IPS-NIHi7 (cell line): ENCODE results near the gene SUFU.

Experiments used
- DNase-seq: peaks from one replicate; pipeline ENCODE4 v3.0.0; 2012; ENCODE audit warnings: mixed read lengths; ENCODE audit errors: extremely low spot score

SUFU gene

GRCh38 chr10:102549549-102549948, 45.8 kb downstream of the SUFU start:
- no peak for DNase-seq

GRCh38 chr10:102550636-102551210, 47.0 kb downstream of the SUFU start:
- DNase-seq, result no peak

GRCh38 chr10:102552533-102552932, 48.8 kb downstream of the SUFU start:
- no peak for DNase-seq

- no peak for DNase-seq
Observed at GRCh38 chr10:102553771-102554170, 50.0 kb downstream of the SUFU start.

- no peak for DNase-seq
Observed at GRCh38 chr10:102554531-102554930, 50.8 kb downstream of the SUFU start.

GRCh38 chr10:102555781-102556328, 52.1 kb downstream of the SUFU start:
- no peak for DNase-seq

GRCh38 chr10:102557569-102557968, 53.8 kb downstream of the SUFU start:
- no peak for DNase-seq

GRCh38 chr10:102559764-102560163, 56.0 kb downstream of the SUFU start:
- no peak for DNase-seq

GRCh38 chr10:102564209-102564834, 60.5 kb downstream of the SUFU start:
- no peak for DNase-seq

GRCh38 chr10:102565793-102566192, 62.0 kb downstream of the SUFU start:
- DNase-seq, result peak; percentile 89

- DNase-seq, result no peak
Observed at GRCh38 chr10:102578782-102579181, 75.0 kb downstream of the SUFU start.

GRCh38 chr10:102579328-102579727, 75.6 kb downstream of the SUFU start:
- DNase-seq, result no peak

GRCh38 chr10:102580230-102580629, 76.5 kb downstream of the SUFU start:
- DNase-seq, result no peak

- no peak for DNase-seq
Observed at GRCh38 chr10:102581401-102581800, 77.6 kb downstream of the SUFU start.

- DNase-seq, result no peak
Observed at GRCh38 chr10:102581981-102582580, 78.3 kb downstream of the SUFU start.

GRCh38 chr10:102583435-102584417, 80.0 kb downstream of the SUFU start:
- DNase-seq, result peak; percentile 95

GRCh38 chr10:102585026-102585425, 81.3 kb downstream of the SUFU start:
- DNase-seq, result no peak

- DNase-seq, result no peak
Observed at GRCh38 chr10:102586858-102587257, 83.1 kb downstream of the SUFU start.

GRCh38 chr10:102588875-102589274, 85.1 kb downstream of the SUFU start:
- DNase-seq, result no peak

GRCh38 chr10:102593074-102593803, 89.5 kb downstream of the SUFU start:
- DNase-seq, result no peak

- DNase-seq, result no peak
Observed at GRCh38 chr10:102593804-102594079, 90.0 kb downstream of the SUFU start.
